Glutamatergic neuron (in vitro differentiated cells): ENCODE data around the gene OR10A6. TPM values are rescaled to one million over a fixed set of nuclear protein-coding genes. Genes with fewer than 3 reads are reported as not detected.

Experiments
- DNase-seq: peaks from one replicate; pipeline ENCODE4 v3.0.0; 2022
- H3K27ac Mint-ChIP-seq: one replicate; pipeline ENCODE4 v1.8.0; 2020; ENCODE audit warnings: mild to moderate bottlenecking, mixed read lengths, inconsistent platforms; ENCODE audit not compliant: unreplicated experiment
- H3K27me3 Mint-ChIP-seq: one replicate; pipeline ENCODE4 v1.8.0; 2020; ENCODE audit warnings: mild to moderate bottlenecking, moderate library complexity, mixed read lengths, inconsistent platforms; ENCODE audit not compliant: unreplicated experiment
- H3K36me3 Mint-ChIP-seq: one replicate; pipeline ENCODE4 v1.8.0; 2020; ENCODE audit warnings: mild to moderate bottlenecking, mixed read lengths, inconsistent platforms; ENCODE audit not compliant: unreplicated experiment
- H3K4me1 Mint-ChIP-seq: one replicate; pipeline ENCODE4 v1.8.0; 2020; ENCODE audit warnings: mild to moderate bottlenecking, low read depth, mixed read lengths, inconsistent platforms; ENCODE audit not compliant: unreplicated experiment
- H3K4me3 Mint-ChIP-seq: one replicate; pipeline ENCODE4 v1.8.0; 2020; ENCODE audit warnings: mild to moderate bottlenecking, mixed read lengths, inconsistent platforms; ENCODE audit not compliant: unreplicated experiment
- H3K9me3 Mint-ChIP-seq: one replicate; pipeline ENCODE4 v1.8.0; 2020; ENCODE audit warnings: mild to moderate bottlenecking, moderate library complexity, mixed read lengths, inconsistent platforms; ENCODE audit not compliant: unreplicated experiment
- total RNA-seq: library from RNA; stranded (reverse); fragmentation: NEBNext Ultra II Directional; extraction: Animal tissue kit (Norgen Biotek cat#: 25700); gene quantifications from one replicate; pipeline ENCODE4 v1.2.1, GENCODE V29; 2021; ENCODE audit not compliant: unreplicated experiment
- TF ChIP-seq, protein P1 (sequence below): fragments of 200-600 bp; sonication (generic); IDR thresholded peaks from one replicate; pipeline ENCODE4 v1.5.0; 2021; ENCODE audit not compliant: partially characterized antibody, unreplicated experiment

OR10A6 gene
- total RNA-seq, 1 donor from 2014 or later = not detected

DNA sequence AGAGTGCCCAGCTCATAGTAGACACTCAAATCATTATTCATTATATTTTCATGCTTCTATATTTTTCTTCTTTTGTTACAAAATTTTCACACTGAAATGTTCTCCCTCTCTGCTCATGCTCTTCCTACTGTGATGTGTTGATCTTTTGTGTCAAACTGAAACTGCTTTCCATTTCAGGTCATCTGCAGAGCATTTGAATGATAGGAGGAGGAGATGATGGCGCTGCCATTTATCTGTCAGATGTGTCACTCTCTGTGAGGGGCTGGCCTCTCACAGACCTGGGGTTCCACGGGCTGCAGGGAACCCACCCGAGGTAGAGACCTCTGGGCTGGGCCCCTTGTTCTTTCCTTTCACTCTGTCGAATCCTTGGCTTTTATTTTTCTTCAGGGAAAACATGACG, 41.1 kb downstream of the OR10A6 start:
- TF ChIP-seq, protein P1, sequence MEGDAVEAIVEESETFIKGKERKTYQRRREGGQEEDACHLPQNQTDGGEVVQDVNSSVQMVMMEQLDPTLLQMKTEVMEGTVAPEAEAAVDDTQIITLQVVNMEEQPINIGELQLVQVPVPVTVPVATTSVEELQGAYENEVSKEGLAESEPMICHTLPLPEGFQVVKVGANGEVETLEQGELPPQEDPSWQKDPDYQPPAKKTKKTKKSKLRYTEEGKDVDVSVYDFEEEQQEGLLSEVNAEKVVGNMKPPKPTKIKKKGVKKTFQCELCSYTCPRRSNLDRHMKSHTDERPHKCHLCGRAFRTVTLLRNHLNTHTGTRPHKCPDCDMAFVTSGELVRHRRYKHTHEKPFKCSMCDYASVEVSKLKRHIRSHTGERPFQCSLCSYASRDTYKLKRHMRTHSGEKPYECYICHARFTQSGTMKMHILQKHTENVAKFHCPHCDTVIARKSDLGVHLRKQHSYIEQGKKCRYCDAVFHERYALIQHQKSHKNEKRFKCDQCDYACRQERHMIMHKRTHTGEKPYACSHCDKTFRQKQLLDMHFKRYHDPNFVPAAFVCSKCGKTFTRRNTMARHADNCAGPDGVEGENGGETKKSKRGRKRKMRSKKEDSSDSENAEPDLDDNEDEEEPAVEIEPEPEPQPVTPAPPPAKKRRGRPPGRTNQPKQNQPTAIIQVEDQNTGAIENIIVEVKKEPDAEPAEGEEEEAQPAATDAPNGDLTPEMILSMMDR = no peak
- DNase-seq = no peak
- H3K27ac Mint-ChIP-seq = no peak overlapping the region
- H3K4me1 Mint-ChIP-seq = no peaks in the 10 kb centered on the region
- H3K9me3 Mint-ChIP-seq = no peaks in the 10 kb centered on the region
- H3K36me3 Mint-ChIP-seq = no peaks in the 10 kb centered on the region
- H3K27me3 Mint-ChIP-seq = peaks cover 3% of the 10 kb centered on the region
- no peak overlapping the region for H3K4me3 Mint-ChIP-seq

DNA sequence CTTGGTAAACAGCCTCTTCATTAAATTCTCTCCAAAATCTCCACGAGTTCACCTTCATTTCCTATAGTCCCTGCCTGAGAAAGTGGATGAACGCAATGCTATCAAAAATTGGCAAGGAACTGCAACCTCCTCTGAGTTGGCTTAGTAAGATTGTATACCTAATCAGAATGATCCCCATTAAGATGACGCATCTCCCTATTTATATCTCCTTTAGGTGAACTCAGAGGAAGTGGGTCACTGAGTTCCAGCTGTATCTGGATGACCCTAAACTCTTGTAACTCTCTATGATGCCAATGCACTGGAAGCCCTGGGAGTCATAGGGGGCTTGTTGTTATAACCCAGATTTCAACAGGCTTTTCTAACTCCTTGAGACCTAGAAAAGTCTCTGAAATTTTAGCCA, 48.2 kb downstream of the OR10A6 start:
- Mint-ChIP-seq H3K36me3 (no peaks in the 10 kb centered on the region), H3K4me3 (no peak overlapping the region), H3K27me3 (no peaks in the 10 kb centered on the region), H3K9me3 (no peaks in the 10 kb centered on the region), H3K27ac (no peak overlapping the region), H3K4me1 (no peaks in the 10 kb centered on the region)
- TF ChIP-seq, protein P1 = no peak
- DNase-seq = no peak

Other genes starting within 250 kb of the OR10A6 start
- gene OVCH2, start 224.8 kb downstream of the OR10A6 start, total RNA-seq = not detected
- not detected for gene OR5P2, start 134.3 kb downstream of the OR10A6 start, total RNA-seq
- not detected for gene OR5P3, start 100.4 kb downstream of the OR10A6 start, total RNA-seq
- not detected for gene OR10A3, start 10.4 kb upstream of the OR10A6 start, total RNA-seq
- not detected for gene NLRP10, start 34.2 kb upstream of the OR10A6 start, total RNA-seq
- 217 TPM for gene EIF3F, start 56.1 kb upstream of the OR10A6 start, total RNA-seq
- gene TUB, start 149.9 kb upstream of the OR10A6 start, total RNA-seq = 2.8 TPM
- gene RIC3, start 237.8 kb upstream of the OR10A6 start, total RNA-seq = 34.4 TPM